CD4-positive, alpha-beta T cell (primary cell): Measurements from ENCODE around the gene MCM3. TPM values are rescaled to one million over a fixed set of nuclear protein-coding genes. Genes with fewer than 3 reads are reported as not detected.

Experiments used
- ATAC-seq: fragments of 200-7000 bp; cut with Tn5 transposase; one replicate; pipeline ENCODE4 v1.10.0; 2022; ENCODE audit warnings: mild to moderate bottlenecking; ENCODE audit not compliant: poor library complexity
- CTCF ChIA-PET: fragments of 350-600 bp; sonication (Branson Sonifier 250); formaldehyde crosslinking; loops from one replicate; lab custom pipeline; 2021; ENCODE audit warnings: antibody characterized with exemption, inconsistent platforms; lab: Charles Lee
- POLR2A ChIA-PET: fragments of 350-600 bp; sonication (Branson Sonifier 250); formaldehyde crosslinking; loops from one replicate; lab custom pipeline; 2021; ENCODE audit warnings: antibody characterized with exemption, inconsistent platforms; lab: Charles Lee
- DNase-seq, 14 experiments: peaks; one replicate each; pipeline ENCODE4 v3.0.0-alpha.2; 2013 to 2020; ENCODE audit warnings: mixed read lengths in 2 of 14
- H3K27ac ChIP-seq, 2 donors: one replicate each; pipeline versions ENCODE4 v1.5.1 to v1.7.0; 2013; ENCODE audit warnings: low read length in 2 of 2, low read depth in 1 of 2, mild to moderate bottlenecking in 1 of 2
- H3K27me3 ChIP-seq, 2 experiments: 1 replicate in 1 of 2; 2 replicates in 1 of 2; pipeline versions ENCODE4 v1.6.1 to v1.7.0; 2013; ENCODE audit warnings: low read length in 2 of 2, control low read depth in 1 of 2, mild to moderate bottlenecking in 1 of 2, moderate library complexity in 1 of 2; ENCODE audit not compliant: insufficient read depth in 2 of 2, control insufficient read depth in 1 of 2
- H3K36me3 ChIP-seq: one replicate; pipeline ENCODE4 v1.6.1; 2013; ENCODE audit warnings: low read length, control low read depth; ENCODE audit not compliant: insufficient read depth
- H3K4me1 ChIP-seq: one replicate; pipeline ENCODE4 v1.6.1; 2013; ENCODE audit warnings: low read length, control low read depth; ENCODE audit not compliant: insufficient read depth
- H3K4me3 ChIP-seq: one replicate; pipeline ENCODE4 v1.5.1; 2013; ENCODE audit warnings: mild to moderate bottlenecking, low read length, moderate library complexity
- H3K9me3 ChIP-seq, 2 experiments: 1 replicate in 1 of 2; 2 replicates in 1 of 2; pipeline versions ENCODE4 v1.6.1 to v1.7.0; 2013; ENCODE audit warnings: low read length in 2 of 2, mild to moderate bottlenecking in 2 of 2, control low read depth in 1 of 2, moderate library complexity in 1 of 2; ENCODE audit not compliant: control insufficient read depth in 1 of 2, insufficient read depth in 1 of 2
- H3K27ac Mint-ChIP-seq: one replicate; pipeline ENCODE4 v1.8.0; 2020; ENCODE audit warnings: mixed read lengths
- H3K27me3 Mint-ChIP-seq: one replicate; pipeline ENCODE4 v1.8.0; 2021; ENCODE audit warnings: mixed read lengths
- H3K36me3 Mint-ChIP-seq: one replicate; pipeline ENCODE4 v1.8.0; 2021; ENCODE audit warnings: low read depth, mixed read lengths
- H3K4me1 Mint-ChIP-seq: one replicate; pipeline ENCODE4 v1.8.0; 2021; ENCODE audit warnings: low read depth, mixed read lengths
- H3K4me3 Mint-ChIP-seq: one replicate; pipeline ENCODE4 v1.8.0; 2020; ENCODE audit warnings: mild to moderate bottlenecking, mixed read lengths
- H3K9me3 Mint-ChIP-seq: one replicate; pipeline ENCODE4 v1.8.0; 2020; ENCODE audit warnings: mixed read lengths
- intact Hi-C, 2 experiments: fragments of 100-400 bp; cut with DNase I in 1 of 2; cut with micrococcal nuclease in 1 of 2; formaldehyde crosslinking; loops; one replicate each; pipeline versions ENCODE4 v1.15.1 to v1.9.0; 2023 to 2025; cut with DNase I, micrococcal nuclease
- total RNA-seq, 174 experiments: library from RNA in 2 of 174; stranded (reverse) in 2 of 174; gene quantifications; one replicate each; pipeline ENCODE4 v1.2.3 and lab custom pipeline; 2021 to 2026
- TF ChIP-seq, protein P1 (sequence below): fragments of 200-600 bp; IDR thresholded peaks from one replicate; pipeline ENCODE4 v1.8.0; 2022; ENCODE audit warnings: antibody characterized with exemption, mild to moderate bottlenecking

MCM3 gene
- total RNA-seq, 2 experiments from 2014 or later: 9.3 to 10.1 TPM

DNA sequence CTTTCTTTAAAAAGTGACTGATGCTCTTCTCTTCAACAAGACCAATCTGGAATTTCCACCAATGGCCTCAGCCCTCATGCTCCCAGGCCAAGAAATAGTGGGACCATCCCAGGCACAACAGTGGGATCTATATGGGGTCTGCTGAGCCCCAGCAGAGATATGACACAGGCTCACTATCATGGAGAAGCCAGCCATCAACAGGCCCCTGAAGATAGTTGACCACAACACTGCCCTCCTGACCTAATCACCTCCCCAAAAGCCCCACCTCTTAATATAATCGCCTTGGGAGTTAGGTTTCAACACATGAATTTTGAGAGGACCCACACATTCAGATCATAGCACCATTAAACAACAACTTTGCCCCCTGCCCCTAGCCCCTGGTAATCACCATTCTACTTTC lies 16.8 kb upstream of the MCM3 start:
- Mint-ChIP-seq H3K9me3 (no peaks in the 10 kb centered on the region), H3K27me3 (no peaks in the 10 kb centered on the region), H3K27ac (no peak overlapping the region), H3K4me1 (peaks cover 72% of the 10 kb centered on the region), H3K4me3 (no peak overlapping the region), H3K36me3 (no peaks in the 10 kb centered on the region)
- TF ChIP-seq, protein P1, sequence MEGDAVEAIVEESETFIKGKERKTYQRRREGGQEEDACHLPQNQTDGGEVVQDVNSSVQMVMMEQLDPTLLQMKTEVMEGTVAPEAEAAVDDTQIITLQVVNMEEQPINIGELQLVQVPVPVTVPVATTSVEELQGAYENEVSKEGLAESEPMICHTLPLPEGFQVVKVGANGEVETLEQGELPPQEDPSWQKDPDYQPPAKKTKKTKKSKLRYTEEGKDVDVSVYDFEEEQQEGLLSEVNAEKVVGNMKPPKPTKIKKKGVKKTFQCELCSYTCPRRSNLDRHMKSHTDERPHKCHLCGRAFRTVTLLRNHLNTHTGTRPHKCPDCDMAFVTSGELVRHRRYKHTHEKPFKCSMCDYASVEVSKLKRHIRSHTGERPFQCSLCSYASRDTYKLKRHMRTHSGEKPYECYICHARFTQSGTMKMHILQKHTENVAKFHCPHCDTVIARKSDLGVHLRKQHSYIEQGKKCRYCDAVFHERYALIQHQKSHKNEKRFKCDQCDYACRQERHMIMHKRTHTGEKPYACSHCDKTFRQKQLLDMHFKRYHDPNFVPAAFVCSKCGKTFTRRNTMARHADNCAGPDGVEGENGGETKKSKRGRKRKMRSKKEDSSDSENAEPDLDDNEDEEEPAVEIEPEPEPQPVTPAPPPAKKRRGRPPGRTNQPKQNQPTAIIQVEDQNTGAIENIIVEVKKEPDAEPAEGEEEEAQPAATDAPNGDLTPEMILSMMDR: no peak
- ATAC-seq (no peak), DNase-seq (no peak)
- Histone ChIP-seq H3K9me3 (no peaks in the 10 kb centered on the region), H3K27me3 (no peaks in the 10 kb centered on the region), H3K36me3 (no peaks in the 10 kb centered on the region), H3K4me3 (no peak overlapping the region), H3K27ac (no peak overlapping the region), H3K4me1 (peaks cover 63% of the 10 kb centered on the region)
- ChIA-PET CTCF (no interaction called here), POLR2A (interaction anchor here (4.2 kb wide), 1 partner anchor 16 kb away, joined by 16 read pairs; the partner anchor contains the start of gene MCM3)
- intact Hi-C loops: no loop called here

DNA sequence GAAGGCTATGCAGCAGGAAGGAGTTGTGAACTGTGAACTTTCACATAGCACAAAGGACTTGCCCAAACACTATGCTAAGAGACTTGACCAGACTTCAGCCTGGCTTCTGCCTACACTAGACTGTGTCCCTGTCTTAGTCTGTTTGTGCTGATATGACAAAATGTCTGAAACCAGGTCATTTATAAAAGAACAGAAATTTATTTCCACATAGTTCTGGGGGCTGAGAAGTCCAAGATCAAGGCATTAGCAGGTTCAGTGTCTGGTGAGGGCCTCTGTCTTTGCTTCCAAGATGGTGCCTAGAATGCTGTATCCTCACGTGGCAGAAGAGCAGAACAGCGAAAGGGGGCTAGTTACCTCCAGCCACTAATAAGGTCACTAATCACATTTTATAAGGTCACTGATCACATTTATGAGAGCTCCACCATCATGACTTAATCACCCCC lies 16.0 kb upstream of the MCM3 start:
- ChIA-PET POLR2A (interaction anchor here (0.8 to 4.2 kb wide), 2 partner anchors 15 to 97 kb away, joined by 3 to 16 read pairs; partner anchors contain the start of gene MCM3), CTCF (no interaction called here)
- H3K4me1 ChIP-seq: peaks cover 61% of the 10 kb centered on the region
- Mint-ChIP-seq H3K4me1 (peaks cover 71% of the 10 kb centered on the region), H3K9me3 (no peaks in the 10 kb centered on the region), H3K36me3 (no peaks in the 10 kb centered on the region), H3K27me3 (no peaks in the 10 kb centered on the region), H3K4me3 (no peak overlapping the region), H3K27ac (no peak overlapping the region)
- intact Hi-C loops: no loop called here
- TF ChIP-seq, protein P1: no peak
- H3K27me3 ChIP-seq: no peaks in the 10 kb centered on the region
- H3K36me3 ChIP-seq: no peaks in the 10 kb centered on the region
- H3K4me3 ChIP-seq: no peak overlapping the region
- DNase-seq (no peak), ATAC-seq (no peak)
- no peaks in the 10 kb centered on the region for H3K9me3 ChIP-seq
- H3K27ac ChIP-seq: no peak overlapping the region

DNA sequence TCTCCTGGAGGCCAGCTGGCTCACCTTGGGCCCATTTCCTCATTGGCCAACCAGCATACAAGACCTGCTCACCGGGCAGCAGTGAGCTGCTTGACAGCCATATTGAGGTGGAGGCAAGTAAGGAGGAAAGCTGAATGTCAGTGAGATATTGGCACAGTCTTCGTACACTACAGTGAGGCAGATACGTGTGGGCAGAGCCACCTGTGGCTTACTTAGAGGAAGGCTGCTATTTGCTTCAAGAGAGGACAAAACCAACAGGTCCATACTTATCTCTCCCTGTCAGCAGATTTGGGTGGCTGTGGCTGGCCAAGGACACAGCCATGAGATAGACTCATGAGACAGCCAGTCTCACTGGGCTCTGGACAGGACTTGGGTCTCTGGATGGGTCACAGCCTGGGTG lies 15.1 kb upstream of the MCM3 start:
- Histone ChIP-seq H3K27me3 (no peaks in the 10 kb centered on the region), H3K4me3 (no peak overlapping the region), H3K27ac (no peak overlapping the region), H3K4me1 (peaks cover 54% of the 10 kb centered on the region), H3K9me3 (no peaks in the 10 kb centered on the region), H3K36me3 (no peaks in the 10 kb centered on the region)
- Mint-ChIP-seq H3K27ac (no peak overlapping the region), H3K9me3 (no peaks in the 10 kb centered on the region), H3K27me3 (no peaks in the 10 kb centered on the region), H3K4me3 (no peak overlapping the region), H3K4me1 (peaks cover 66% of the 10 kb centered on the region), H3K36me3 (no peaks in the 10 kb centered on the region)
- ATAC-seq: no peak
- ChIA-PET CTCF (no interaction called here), POLR2A (interaction anchor here (1.3 to 4.2 kb wide), 2 partner anchors 8 to 14 kb away, joined by 6 to 16 read pairs; partner anchors contain the start of gene MCM3)
- DNase-seq: no peak
- TF ChIP-seq, protein P1: no peak
- intact Hi-C loops: no loop called here
